SK-N-SH treated with all-trans-retinoic acid at 6 μM for 48 hours (cell line): ENCODE results near the gene SLC6A6.

Experiments
- ATAC-seq: fragments of 200-7000 bp; cut with Tn5 transposase; 3 replicates; pipeline ENCODE4 v1.9.1; 2020; ENCODE audit warnings: mild to moderate bottlenecking, moderate library complexity
- ARNTL ChIP-seq: fragments of 450-650 bp; formaldehyde crosslinking; IDR thresholded peaks from 2 replicates; pipeline ENCODE4 v1.5.0; 2020; ENCODE audit warnings: low read depth, mild to moderate bottlenecking, moderate library complexity, borderline replicate concordance
- BACH2 ChIP-seq: fragments of 250-450 bp; sonication (Bioruptor Pico); IDR thresholded peaks from 2 replicates; pipeline ENCODE4 v1.9.0; 2021; ENCODE audit warnings: mild to moderate bottlenecking, borderline replicate concordance
- CREB5 ChIP-seq: fragments of 250-450 bp; sonication (Bioruptor Pico); IDR thresholded peaks from 2 replicates; pipeline ENCODE4 v1.5.1; 2020; ENCODE audit warnings: low read depth, mild to moderate bottlenecking, moderate library complexity
- CSDC2 ChIP-seq: fragments of 250-450 bp; sonication (Bioruptor Pico); IDR thresholded peaks from 2 replicates; pipeline ENCODE4 v1.5.0; 2020; ENCODE audit warnings: mild to moderate bottlenecking, moderate library complexity
- CSRNP3 ChIP-seq: fragments of 250-450 bp; sonication (Bioruptor Pico); IDR thresholded peaks from 2 replicates; pipeline ENCODE4 v1.5.1; 2021; ENCODE audit warnings: mild to moderate bottlenecking, moderate library complexity
- ESRRG ChIP-seq: fragments of 250-450 bp; sonication (Bioruptor Pico); IDR thresholded peaks from 2 replicates; pipeline ENCODE4 v1.6.1; 2021; ENCODE audit warnings: mild to moderate bottlenecking
- GLIS3 ChIP-seq: fragments of 250-450 bp; sonication (Bioruptor Pico); IDR thresholded peaks from 2 replicates; pipeline ENCODE4 v1.5.0; 2020; ENCODE audit warnings: mild to moderate bottlenecking, moderate library complexity
- ISL1 ChIP-seq: fragments of 250-450 bp; sonication (Bioruptor Pico); IDR thresholded peaks from 2 replicates; pipeline ENCODE4 v2.1.2; 2022; ENCODE audit warnings: mild to moderate bottlenecking, moderate library complexity
- PATZ1 ChIP-seq: fragments of 250-450 bp; sonication (Bioruptor Pico); IDR thresholded peaks from 2 replicates; pipeline ENCODE4 v1.8.0; 2020; ENCODE audit warnings: mild to moderate bottlenecking, moderate library complexity, borderline replicate concordance
- POU6F1 ChIP-seq: fragments of 250-450 bp; sonication (Bioruptor Pico); IDR thresholded peaks from 2 replicates; pipeline ENCODE4 v1.8.0; 2021; ENCODE audit warnings: low read depth, mild to moderate bottlenecking, moderate library complexity, borderline replicate concordance
- RARB ChIP-seq: fragments of 250-450 bp; sonication (Bioruptor Pico); IDR thresholded peaks from 2 replicates; pipeline ENCODE4 v1.8.0; 2021; ENCODE audit warnings: mild to moderate bottlenecking, moderate library complexity
- SNAI2 ChIP-seq: fragments of 250-450 bp; sonication (Bioruptor Pico); IDR thresholded peaks from 2 replicates; pipeline ENCODE4 v1.5.0; 2020; ENCODE audit warnings: mild to moderate bottlenecking, moderate library complexity
- TCF4 ChIP-seq: fragments of 250-450 bp; sonication (Bioruptor Pico); IDR thresholded peaks from 2 replicates; pipeline ENCODE4 v1.8.0; 2021; ENCODE audit warnings: mild to moderate bottlenecking, moderate library complexity, borderline replicate concordance
- TOX ChIP-seq: fragments of 250-450 bp; sonication (Bioruptor Pico); IDR thresholded peaks from 2 replicates; pipeline ENCODE4 v1.8.0; 2021; ENCODE audit warnings: mild to moderate bottlenecking, moderate library complexity, borderline replicate concordance
- ZC3H10 ChIP-seq: fragments of 250-450 bp; sonication (Bioruptor Pico); IDR thresholded peaks from 2 replicates; pipeline ENCODE4 v1.5.1; 2021; ENCODE audit warnings: mild to moderate bottlenecking, moderate library complexity
- ZFP3 ChIP-seq: fragments of 250-450 bp; sonication (Bioruptor Pico); IDR thresholded peaks from 2 replicates; pipeline ENCODE4 v1.5.0; 2020; ENCODE audit warnings: mild to moderate bottlenecking, moderate library complexity
- ZNF8 ChIP-seq: fragments of 450-650 bp; formaldehyde crosslinking; IDR thresholded peaks from 2 replicates; pipeline ENCODE4 v1.5.0; 2020; ENCODE audit warnings: mild to moderate bottlenecking, moderate library complexity

Gene SLC6A6

GRCh38 chr3:14536055-14536815, 133.8 kb downstream of the SLC6A6 start (continued):
- TF ChIP-seq CSRNP3 (CRISPR knock-in tag) = no peak
- TF ChIP-seq, all 23 proteins: peak for 0

GRCh38 chr3:14536837-14537589, 134.6 kb downstream of the SLC6A6 start:
- TF ChIP-seq SNAI2 (no peak), ZFP3 (CRISPR knock-in tag) (no peak), CREB5 (no peak), CSDC2 (CRISPR knock-in tag) (no peak), ISL1 (CRISPR knock-in tag) (no peak), ESRRG (CRISPR knock-in tag) (no peak)
- TF ChIP-seq, all 23 proteins: peak for 0
- ATAC-seq = no peak

GRCh38 chr3:14537590-14538450, 135.4 kb downstream of the SLC6A6 start:
- TF ChIP-seq GLIS3 (CRISPR knock-in tag) (no peak), ZNF8 (CRISPR knock-in tag) (no peak), SNAI2 (no peak)
- TF ChIP-seq, all 23 proteins: peak for 0
- ATAC-seq = peak; percentile 14; the same call in 1 of the 3 replicates

- TF ChIP-seq RARB = no peak
- TF ChIP-seq TOX = no peak
- no peak for TF ChIP-seq ZC3H10 (CRISPR knock-in tag)
- TF ChIP-seq TCF4 (CRISPR knock-in tag) = no peak
- TF ChIP-seq BACH2 (CRISPR knock-in tag) = no peak
- TF ChIP-seq POU6F1 (CRISPR knock-in tag) = no peak
- no peak for TF ChIP-seq ZFP3 (CRISPR knock-in tag)
- TF ChIP-seq PATZ1 (CRISPR knock-in tag) = no peak
- no peak for TF ChIP-seq ARNTL
- no peak for ATAC-seq
Observed at GRCh38 chr3:14538451-14539088, 136.2 kb downstream of the SLC6A6 start.
